Femur (tissue), 1 donor: ENCODE data around the gene CBR4.
A peak's percentile ranks its signal among the peaks of the same experiment; 100 is the strongest.

ENCODE experiments used
- DNase-seq: peaks from one replicate; pipeline ENCODE4 v3.0.0-alpha.2; 2017

CBR4 gene

DNA sequence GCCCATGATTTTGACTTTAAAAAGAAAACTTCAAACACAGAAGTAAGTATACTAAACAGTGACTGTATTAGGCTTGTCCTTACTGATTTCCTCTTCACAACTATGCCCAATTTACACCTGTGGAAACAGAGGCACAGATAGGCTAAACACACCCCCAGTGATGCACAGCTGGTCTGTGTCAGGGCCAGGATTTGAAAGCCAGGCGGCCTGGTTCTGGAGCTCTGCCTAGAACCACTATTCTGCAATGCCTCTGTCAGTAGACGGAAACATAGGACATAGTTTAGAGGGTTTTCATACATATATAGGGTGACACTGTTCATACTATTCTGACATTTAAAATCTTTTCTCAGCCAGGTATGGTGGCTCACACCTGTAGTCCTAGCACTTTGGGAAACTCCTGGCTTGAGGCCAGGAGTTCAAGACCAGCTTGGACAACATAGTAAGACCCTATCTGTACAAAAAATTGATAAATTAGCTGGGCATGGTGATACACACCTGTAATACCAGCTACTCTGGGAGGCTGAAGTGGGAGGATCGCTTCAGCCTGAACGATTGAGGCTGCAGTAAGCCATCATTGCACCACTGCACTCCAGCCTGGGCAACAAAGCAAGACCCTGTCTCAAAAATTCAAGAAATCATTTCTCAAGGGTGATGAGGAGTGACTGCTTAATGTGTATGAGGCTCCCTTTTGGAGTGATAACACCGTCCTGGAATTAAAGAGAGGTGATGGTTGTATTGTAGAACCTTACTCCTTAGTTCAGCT is 23.0 kb upstream of the CBR4 start:
- DNase-seq = no peak

DNA sequence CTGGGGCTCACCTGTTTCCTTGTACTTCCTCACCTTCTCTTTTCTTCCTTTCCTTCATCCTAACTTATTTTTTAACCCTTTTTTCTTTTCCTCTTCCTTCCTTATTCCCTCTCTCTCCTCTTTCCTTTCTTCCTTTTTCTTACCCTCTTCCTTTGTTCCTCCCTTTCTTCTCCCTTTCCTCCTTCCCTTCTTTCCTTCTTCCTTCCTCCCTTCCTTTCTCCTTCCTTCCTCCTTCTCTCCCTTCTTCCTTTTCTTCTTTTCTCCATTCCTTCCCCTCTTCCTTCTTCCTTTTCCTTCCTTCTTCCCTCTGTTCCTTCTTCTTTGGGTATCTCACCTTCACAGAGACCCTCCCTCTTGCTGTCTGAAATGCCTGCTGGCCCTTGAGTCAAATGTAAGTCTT is 22.1 kb upstream of the CBR4 start:
- no peak for DNase-seq

GRCh38 chr4:169031392-169031791 is 21.3 kb upstream of the CBR4 start:
- no peak for DNase-seq

DNA sequence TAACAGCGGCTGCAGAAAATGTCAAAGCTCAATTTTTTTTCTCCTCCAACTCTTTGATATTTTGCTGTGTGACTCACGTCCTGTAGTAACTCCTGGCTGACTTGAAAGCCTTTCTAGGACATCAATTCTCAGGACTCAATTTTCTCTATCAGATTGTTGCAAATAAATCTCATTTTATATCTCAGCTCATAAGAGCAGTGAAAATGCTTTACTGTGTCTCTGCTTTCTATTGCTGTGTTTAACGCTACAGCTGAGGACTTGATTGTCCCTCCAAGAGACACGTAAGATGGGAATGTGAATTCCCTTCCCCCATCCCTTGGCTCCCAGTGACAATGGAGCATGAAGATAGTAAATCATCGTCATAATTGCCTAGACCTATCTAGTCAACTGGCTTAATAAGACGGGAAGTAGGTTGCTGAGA is 20.5 kb upstream of the CBR4 start:
- DNase-seq = no peak

DNA sequence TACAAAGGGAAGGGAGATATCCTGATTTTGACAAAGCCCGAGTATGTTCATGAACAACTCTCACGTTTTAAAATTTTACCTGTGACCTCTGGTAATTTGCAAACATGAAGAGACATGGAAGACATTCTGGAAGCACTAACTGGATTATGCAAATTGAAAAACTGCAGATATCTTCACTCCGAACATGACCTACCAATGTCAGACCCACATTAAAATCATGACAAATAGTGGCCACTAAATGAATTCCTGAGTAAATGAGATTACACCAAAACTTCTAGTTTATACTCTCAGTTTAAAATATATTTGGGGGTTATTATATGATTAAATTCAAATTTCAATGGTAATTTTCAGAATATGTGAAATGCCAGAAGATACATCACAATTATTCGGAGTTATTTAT is 19.9 kb upstream of the CBR4 start:
- DNase-seq = no peak

DNA sequence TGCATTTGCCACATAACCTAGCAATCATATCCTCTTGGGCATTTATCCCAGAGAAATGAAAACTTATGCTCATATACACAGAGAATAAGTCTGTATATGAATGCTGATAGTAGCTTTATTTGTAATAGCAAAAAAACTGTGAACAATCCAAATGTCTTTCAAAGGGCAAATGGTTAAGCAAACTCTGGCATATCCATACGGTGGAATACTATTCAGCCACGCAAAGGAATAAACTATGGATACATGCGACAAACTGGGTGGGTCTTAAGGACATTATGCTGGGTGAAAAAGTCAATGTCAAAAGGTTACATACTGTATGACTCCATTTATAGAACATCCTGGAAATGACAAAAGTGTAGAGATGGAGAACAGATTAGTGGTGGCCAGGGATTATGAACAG is 17.6 kb upstream of the CBR4 start:
- no peak for DNase-seq

GRCh38 chr4:169025184-169025583 is 15.1 kb upstream of the CBR4 start:
- DNase-seq = no peak

DNA sequence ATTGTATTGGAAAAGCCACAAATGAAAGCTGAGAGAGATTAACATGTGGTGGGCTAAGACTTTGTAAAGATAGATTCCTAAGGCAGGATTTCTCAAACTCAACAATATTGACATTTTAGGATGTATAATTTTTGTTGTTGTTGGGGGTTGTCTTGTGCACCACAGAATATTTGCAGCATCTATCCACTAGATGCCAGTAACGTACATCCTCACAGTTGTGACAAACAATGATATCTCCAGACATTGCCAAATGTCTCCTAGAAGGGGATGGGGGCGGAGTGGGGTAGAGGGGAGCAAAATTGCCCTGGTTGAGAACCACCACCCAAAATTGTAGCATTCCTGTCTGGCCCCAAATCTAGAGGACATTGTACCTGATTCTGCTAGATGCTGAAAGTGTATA is 14.7 kb upstream of the CBR4 start:
- DNase-seq = no peak

DNA sequence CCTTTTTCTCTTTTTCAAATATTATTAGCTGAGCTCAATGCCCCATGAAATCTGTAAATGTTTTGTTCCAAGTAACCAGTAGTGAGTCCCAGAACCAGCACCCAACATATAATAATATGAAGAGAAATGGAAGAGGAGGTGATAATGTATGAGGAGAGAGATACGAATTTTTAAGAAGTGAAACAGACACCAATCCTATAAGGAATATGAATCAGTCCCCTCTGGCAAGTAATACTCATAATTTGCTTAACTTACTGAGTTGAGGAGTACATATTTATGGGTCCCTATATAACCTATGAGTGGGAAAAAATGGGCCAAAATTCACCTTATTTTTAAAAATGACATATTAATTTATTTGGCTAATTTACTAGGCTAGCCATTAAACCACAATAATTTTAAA is 8.4 kb upstream of the CBR4 start:
- no peak for DNase-seq

DNA sequence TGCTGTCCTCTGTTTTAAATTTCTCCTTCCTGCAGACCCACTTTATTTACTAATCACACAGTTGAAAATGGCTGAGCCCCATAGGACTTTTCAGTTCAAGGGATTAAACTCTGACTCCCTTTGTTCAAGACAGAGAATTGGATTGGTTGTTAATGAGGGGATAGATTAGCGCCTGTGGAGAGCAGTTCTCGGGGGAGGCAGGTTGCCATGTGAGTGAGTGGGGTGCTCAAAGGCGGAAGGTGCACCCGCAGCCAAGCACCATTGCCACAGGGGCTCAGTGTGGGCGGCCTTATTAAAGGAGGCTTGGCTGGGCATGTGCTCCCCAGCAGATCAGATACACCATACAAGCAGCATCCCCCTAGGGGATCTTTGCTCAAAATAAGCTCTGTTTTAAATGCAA is 7.9 kb upstream of the CBR4 start:
- DNase-seq = no peak

- DNase-seq = peak; percentile 37
Measured at GRCh38 chr4:169015186-169015623, 5.2 kb upstream of the CBR4 start.

GRCh38 chr4:169014586-169014985 is 4.5 kb upstream of the CBR4 start:
- no peak for DNase-seq

DNA sequence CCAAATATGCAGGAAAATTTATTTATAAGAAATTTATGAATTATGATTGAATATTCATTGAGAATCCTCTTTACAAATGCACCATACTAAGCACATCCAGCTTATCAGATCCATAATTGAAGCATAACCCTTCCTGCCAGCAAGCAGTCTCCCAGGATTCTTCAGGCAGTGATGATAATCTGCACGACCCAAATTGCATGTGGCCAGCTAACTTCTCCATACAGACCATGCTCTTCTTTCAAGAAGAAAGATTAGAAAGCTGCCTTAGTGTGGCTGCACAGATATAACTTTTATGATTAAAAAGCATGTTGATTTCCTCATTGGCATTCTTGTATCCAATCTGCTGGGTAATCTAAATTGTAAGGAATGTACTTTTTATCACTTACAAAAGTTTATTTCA is 3.3 kb upstream of the CBR4 start:
- DNase-seq = no peak

GRCh38 chr4:169012049-169012448 is 2.0 kb upstream of the CBR4 start:
- no peak for DNase-seq

DNA sequence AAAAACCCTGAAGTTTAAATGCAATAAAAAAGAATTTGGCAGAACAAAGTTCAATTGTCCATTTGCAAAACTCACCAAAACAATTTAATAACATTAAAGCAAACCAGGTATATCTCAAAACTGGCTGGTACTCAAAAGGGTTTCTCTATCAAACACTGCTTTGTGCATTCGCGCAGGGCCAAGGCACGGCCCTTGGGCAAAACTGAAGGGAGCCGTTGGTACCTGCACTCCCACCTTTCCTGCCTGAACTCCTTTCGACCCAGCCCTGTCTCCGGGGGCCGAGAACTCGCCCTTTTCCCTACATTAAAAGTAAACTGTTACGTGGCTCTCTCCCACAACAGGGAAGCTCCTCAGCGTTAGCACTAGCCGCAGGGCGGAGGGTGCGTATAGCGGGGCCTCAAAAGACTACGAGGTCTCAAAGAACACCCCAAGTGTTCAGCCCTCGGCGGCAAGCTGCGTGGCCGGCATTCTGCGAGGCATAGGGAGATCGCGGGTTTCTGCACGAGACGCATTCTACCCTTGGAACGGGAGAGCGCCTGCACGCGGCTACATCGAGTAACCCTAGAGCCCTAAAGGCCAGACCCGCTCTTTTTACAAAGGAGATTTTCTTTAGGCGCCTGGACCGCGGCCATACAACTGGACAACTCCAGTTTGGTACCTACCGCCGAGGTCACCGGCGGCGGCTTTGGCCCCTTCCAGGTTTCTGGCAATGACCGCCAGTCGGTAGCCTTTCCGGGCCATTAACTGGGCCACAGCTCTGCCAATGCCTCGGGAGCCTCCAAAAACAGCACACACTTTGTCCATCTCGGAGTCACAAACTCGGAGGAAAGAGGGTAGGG is 550 bp downstream of the CBR4 start:
- DNase-seq = peak; percentile 79

DNA sequence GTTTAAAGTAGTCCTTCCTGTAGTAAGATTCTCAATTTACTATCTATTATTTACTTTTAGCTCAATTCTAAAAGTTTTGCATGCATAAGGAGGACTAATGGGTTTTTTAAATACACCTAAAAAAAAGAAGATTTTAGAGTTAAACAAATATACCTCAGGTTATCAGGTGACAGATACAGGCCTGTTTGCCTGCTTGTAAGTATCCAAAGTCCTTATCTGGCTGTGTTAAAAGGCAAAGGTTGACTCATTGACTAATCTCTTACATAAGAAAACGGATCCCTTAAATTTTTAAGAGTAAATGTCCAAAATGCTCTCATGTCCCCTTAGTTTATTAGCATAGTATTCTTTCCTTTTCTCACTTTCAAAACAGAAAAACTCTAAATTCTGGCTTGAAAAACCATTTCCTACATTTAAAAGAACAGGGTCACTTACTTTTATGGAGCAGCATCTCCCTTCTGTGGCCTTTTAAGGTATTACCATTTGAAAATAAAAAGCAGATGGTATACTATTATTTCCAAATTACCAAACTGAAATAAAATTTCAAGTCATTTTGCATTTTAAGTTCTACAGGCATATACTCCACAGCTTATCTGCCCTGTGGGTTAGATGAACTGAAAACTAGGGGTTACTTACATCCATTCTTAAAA is 4.5 kb downstream of the CBR4 start:
- no peak for DNase-seq

GRCh38 chr4:169000315-169000714 is 9.7 kb downstream of the CBR4 start:
- DNase-seq = no peak

DNA sequence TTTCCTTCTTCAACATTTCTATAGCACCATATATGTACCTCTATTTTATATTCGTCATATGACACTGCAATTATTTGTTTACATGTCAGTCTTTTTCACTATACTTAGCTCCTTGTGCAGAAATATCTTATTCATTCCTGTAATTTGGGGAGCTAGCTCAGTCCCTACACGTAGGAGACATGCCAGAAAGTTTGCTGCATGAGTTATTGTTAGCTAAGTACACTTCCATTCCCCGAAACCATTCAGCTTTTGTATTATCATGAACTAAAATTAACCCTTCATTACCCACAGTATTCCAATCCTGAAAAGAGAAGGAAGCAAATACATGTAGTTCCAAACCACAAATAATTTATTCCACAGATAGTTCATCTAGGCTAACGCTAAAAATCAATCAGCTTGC is 10.2 kb downstream of the CBR4 start:
- DNase-seq = no peak

DNA sequence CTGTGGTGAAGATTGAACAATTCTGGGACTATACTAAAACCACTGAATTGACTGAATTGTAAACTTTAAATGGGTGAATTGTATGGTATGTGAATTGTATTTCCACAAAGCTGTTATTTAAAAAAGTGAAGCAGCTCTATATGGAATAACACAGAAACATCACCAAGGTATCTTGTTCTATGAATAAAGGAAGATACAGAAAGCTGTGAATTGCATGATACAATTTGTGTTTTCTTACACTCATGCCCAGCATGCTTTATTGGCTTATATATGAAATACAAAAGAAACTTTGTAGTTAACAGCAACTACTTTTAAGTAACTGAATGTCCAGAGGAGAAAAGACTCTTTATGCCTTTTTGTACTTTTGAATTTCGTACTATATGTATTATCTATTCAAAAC is 11.5 kb downstream of the CBR4 start:
- no peak for DNase-seq

DNA sequence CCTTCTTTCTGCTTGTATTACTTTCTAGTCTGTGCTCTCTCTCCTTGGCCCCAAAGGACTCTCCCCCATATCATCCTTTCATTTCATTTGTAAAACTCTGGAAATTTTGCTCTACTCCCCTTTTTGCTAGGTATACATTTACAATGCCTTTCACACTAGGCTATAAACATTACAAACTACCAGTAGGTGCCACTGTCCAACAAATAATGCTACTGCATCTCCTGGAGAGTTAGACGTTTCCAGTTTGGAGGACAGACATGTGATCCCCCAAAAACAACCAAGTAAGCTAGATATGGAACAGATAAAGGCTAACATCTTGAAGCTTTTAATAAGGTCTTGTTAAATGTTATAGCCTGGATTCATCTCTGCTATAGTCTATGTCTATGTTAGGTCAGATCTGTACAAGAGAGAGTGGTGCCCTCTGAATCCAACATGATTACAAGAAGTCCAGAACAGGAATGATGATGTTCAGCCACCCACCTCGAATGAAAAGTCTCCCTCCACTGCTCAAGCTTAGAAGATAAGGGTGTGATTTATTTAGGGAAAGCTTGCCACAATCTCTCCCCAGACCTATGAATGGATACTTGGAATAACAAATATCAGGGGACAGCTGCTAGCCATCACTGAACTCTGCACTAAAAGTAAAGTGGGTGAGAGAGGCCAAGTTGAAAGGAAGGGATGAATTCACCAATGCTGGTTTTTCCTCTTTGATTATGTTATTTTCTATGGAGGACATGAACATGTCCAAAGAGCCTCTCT is 14.3 kb downstream of the CBR4 start:
- DNase-seq = no peak

GRCh38 chr4:168994958-168995357 is 15.1 kb downstream of the CBR4 start:
- DNase-seq = no peak

- DNase-seq = no peak
Measured at GRCh38 chr4:168993714-168994510, 16.1 kb downstream of the CBR4 start.
